MM.1S (cell line): ENCODE results near the gene DDX23.
"Not testable (repeated sequence)": the region's sequence is repeated elsewhere in the genome, so short reads cannot be mapped to it uniquely, and the experiment has no call there.

Source experiments
- DNase-seq: peaks from one replicate; pipeline ENCODE4 v3.0.0-alpha.2; 2015
- H2AFZ ChIP-seq: fragments of 300-600 bp; sonication (generic); 2 replicates; pipeline ENCODE4 v1.6.0; 2016; ENCODE audit warnings: antibody characterized with exemption, low read length
- H3F3A ChIP-seq: fragments of 300-600 bp; sonication (generic); 2 replicates; pipeline ENCODE4 v1.6.1; 2016; ENCODE audit warnings: mild to moderate bottlenecking, antibody characterized with exemption, low read length, moderate library complexity, mixed read lengths; ENCODE audit not compliant: insufficient read depth
- H3K27ac ChIP-seq: fragments of 300-600 bp; sonication (generic); 2 replicates; pipeline ENCODE4 v1.5.1; 2016; ENCODE audit warnings: mild to moderate bottlenecking, low read length
- H3K27me3 ChIP-seq: fragments of 300-600 bp; sonication (generic); replicated peaks from 2 replicates; pipeline ENCODE4 v1.6.0; 2016; ENCODE audit warnings: low read length; ENCODE audit not compliant: insufficient read depth
- H3K36me3 ChIP-seq: fragments of 300-600 bp; sonication (generic); replicated peaks from 2 replicates; pipeline ENCODE4 v1.6.1; 2016; ENCODE audit warnings: mild to moderate bottlenecking, low read length, mixed read lengths; ENCODE audit not compliant: insufficient read depth
- H3K4me1 ChIP-seq: fragments of 300-600 bp; sonication (generic); 2 replicates; pipeline ENCODE4 v1.6.1; 2016; ENCODE audit warnings: low read length, mixed read lengths
- H3K4me2 ChIP-seq: fragments of 300-600 bp; sonication (generic); 2 replicates; pipeline ENCODE4 v1.6.0; 2016; ENCODE audit warnings: low read depth, low read length
- H3K4me3 ChIP-seq: fragments of 300-600 bp; sonication (generic); 2 replicates; pipeline ENCODE4 v1.5.1; 2016; ENCODE audit warnings: low read length, mixed read lengths
- H3K79me2 ChIP-seq: fragments of 300-600 bp; sonication (generic); 2 replicates; pipeline ENCODE4 v1.6.1; 2016; ENCODE audit warnings: mixed run types, low read length, mixed read lengths
- H3K9ac ChIP-seq: fragments of 300-600 bp; sonication (generic); 2 replicates; pipeline ENCODE4 v1.6.1; 2016; ENCODE audit warnings: low read length, mixed read lengths
- H3K9me2 ChIP-seq: fragments of 300-600 bp; sonication (generic); replicated peaks from 2 replicates; pipeline ENCODE4 v1.6.1; 2016; ENCODE audit warnings: mild to moderate bottlenecking, low read length, mixed read lengths; ENCODE audit not compliant: insufficient read depth
- H3K9me3 ChIP-seq: fragments of 300-600 bp; sonication (generic); replicated peaks from 2 replicates; pipeline ENCODE4 v1.6.1; 2016; ENCODE audit warnings: mild to moderate bottlenecking, low read length, mixed read lengths; ENCODE audit not compliant: insufficient read depth
- H4K20me1 ChIP-seq: fragments of 300-600 bp; sonication (generic); 2 replicates; pipeline ENCODE4 v1.6.1; 2016; ENCODE audit warnings: mild to moderate bottlenecking, low read length, moderate library complexity, mixed read lengths; ENCODE audit not compliant: insufficient read depth
- EZH2 ChIP-seq: fragments of 300-600 bp; sonication (generic); optimal IDR thresholded peaks from 2 replicates; pipeline ENCODE3; 2017; ENCODE audit warnings: low read depth, mild to moderate bottlenecking, antibody characterized with exemption, low read length, mixed read lengths
- EZH2phosphoT487 ChIP-seq: fragments of 300-600 bp; sonication (generic); IDR thresholded peaks from 2 replicates; pipeline ENCODE4 v1.6.1; 2018; ENCODE audit warnings: antibody characterized with exemption, low read length
- TF ChIP-seq, protein P1 (sequence below): fragments of 300-600 bp; sonication (generic); IDR thresholded peaks from 2 replicates; pipeline ENCODE4 v1.5.1; 2016; ENCODE audit warnings: antibody characterized with exemption, low read length, mixed read lengths

DDX23 gene

DNA sequence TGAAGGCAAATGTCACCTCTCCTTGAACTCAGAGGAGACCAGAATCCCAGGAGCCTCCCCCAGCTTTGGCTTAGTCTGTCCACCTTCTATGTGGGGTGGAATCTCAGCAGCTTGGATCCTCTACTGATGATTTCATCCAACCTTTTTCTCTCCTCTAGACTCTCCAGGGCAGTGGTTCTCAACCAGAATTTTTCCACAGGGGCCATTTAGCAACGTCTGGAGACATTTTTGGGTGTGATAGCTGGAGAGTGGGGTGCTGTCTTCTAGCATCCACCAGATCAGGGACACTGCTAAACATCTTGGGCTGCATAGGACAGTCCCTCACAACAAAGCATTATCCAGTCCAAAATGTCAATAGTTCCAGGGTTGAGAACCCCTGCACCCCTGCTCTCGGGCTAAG is 4.4 kb upstream of the DDX23 start:
- Histone ChIP-seq H3K9ac (no peak overlapping the region), H3K27me3 (no peaks in the 10 kb centered on the region), H3K4me3 (no peak overlapping the region), H4K20me1 (no peaks in the 10 kb centered on the region), H2AFZ (no peak overlapping the region), H3K9me3 (no peaks in the 10 kb centered on the region), H3K9me2 (no peaks in the 10 kb centered on the region), H3F3A (peaks cover 9% of the 10 kb centered on the region), H3K4me1 (no peaks in the 10 kb centered on the region), H3K36me3 (no peaks in the 10 kb centered on the region), H3K79me2 (peaks cover 13% of the 10 kb centered on the region), H3K4me2 (no peak overlapping the region), H3K27ac (no peak overlapping the region)
- no peak for DNase-seq
- TF ChIP-seq EZH2 (no peak), EZH2phosphoT487 (no peak)
- TF ChIP-seq, protein P1, sequence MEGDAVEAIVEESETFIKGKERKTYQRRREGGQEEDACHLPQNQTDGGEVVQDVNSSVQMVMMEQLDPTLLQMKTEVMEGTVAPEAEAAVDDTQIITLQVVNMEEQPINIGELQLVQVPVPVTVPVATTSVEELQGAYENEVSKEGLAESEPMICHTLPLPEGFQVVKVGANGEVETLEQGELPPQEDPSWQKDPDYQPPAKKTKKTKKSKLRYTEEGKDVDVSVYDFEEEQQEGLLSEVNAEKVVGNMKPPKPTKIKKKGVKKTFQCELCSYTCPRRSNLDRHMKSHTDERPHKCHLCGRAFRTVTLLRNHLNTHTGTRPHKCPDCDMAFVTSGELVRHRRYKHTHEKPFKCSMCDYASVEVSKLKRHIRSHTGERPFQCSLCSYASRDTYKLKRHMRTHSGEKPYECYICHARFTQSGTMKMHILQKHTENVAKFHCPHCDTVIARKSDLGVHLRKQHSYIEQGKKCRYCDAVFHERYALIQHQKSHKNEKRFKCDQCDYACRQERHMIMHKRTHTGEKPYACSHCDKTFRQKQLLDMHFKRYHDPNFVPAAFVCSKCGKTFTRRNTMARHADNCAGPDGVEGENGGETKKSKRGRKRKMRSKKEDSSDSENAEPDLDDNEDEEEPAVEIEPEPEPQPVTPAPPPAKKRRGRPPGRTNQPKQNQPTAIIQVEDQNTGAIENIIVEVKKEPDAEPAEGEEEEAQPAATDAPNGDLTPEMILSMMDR, result no peak

DNA sequence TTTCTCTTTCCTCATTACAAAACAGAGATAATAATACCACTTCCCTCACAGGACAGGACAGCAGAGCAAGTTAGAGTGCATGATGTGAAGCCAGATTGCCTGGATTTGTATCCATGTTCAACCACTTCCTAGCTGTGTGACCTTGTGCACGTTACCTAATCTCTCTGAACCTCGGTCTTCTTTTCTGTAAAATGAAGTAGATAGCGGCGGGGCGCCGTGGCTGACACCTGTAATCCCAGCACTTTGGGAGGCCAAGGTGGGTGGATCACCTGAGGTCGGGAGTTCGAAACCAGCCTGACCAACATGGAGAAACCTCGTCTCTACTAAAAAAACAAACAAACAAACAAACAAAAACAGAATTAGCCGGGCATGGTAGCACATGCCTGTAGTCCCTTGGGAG is 3.0 kb upstream of the DDX23 start:
- peaks cover 27% of the 10 kb centered on the region for H3K79me2 ChIP-seq
- H3K4me3 ChIP-seq, H3K9me2 ChIP-seq, H3K4me1 ChIP-seq, H3K27ac ChIP-seq, H4K20me1 ChIP-seq, H3F3A ChIP-seq, H3K9me3 ChIP-seq, H3K9ac ChIP-seq, H3K36me3 ChIP-seq, H3K27me3 ChIP-seq, H3K4me2 ChIP-seq, DNase-seq, H2AFZ ChIP-seq: not testable (repeated sequence)

DNA sequence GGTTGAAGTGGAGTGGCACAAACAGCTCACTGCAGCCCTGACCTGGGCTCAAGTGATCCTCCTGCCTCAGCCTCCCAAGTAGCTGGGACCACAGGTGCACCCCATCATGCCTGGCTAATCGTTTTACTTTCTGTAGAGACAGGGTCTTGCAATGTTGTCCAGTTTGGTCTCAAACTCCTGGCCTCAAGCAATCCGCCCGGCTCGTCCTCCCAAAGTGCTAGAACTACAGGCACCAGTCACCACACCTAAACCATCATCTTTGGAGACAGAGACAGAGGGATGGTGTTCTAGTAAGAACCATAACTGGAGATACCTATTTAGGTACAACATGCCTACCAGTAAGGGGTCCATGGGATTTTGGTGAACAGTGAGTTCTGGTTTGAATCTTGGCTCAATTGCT is 2.5 kb upstream of the DDX23 start:
- no peaks in the 10 kb centered on the region for H3K27me3 ChIP-seq

More for the DNA sequence above, 2.5 kb upstream of the DDX23 start:
- H3K4me1 ChIP-seq, result peaks cover 7% of the 10 kb centered on the region
- no peak overlapping the region for H3K4me2 ChIP-seq
- no peak overlapping the region for H3K4me3 ChIP-seq
- H3K9ac ChIP-seq, result no peak overlapping the region
- peaks cover 9% of the 10 kb centered on the region for H3F3A ChIP-seq
- no peak for DNase-seq
- no peaks in the 10 kb centered on the region for H3K9me3 ChIP-seq
- no peak for TF ChIP-seq EZH2
- TF ChIP-seq, protein P1, result no peak
- no peak for TF ChIP-seq EZH2phosphoT487
- no peak overlapping the region for H3K27ac ChIP-seq
- H4K20me1 ChIP-seq, result no peaks in the 10 kb centered on the region
- H3K36me3 ChIP-seq, result no peaks in the 10 kb centered on the region
- peaks cover 31% of the 10 kb centered on the region for H3K79me2 ChIP-seq
- no peak overlapping the region for H2AFZ ChIP-seq
- H3K9me2 ChIP-seq, result no peaks in the 10 kb centered on the region
